Measurements from ENCODE around the gene COQ7.

Gene COQ7

DNA sequence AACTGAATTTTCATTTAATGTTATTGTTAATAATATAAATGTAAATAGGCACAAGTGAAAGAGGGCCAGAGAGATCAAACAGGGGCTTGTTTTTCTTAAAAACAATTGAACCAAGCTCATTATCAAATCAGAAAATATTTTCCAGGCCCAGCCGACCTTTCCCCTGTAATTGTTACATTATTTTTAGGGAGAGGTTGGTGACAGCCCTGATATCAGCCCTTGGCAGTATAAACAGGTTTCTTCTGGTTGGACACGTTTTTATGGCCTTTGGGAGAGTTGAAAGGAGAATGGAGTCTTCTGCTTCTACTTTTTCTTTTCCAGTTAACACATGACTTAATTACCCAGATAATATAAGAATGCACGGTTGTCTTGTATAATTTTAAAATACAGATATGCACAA lies 40.0 kb upstream of the COQ7 start:
- no peak for TF ChIP-seq CTCF (IDR thresholded peaks at IDR 0.05; ENCODE audit: low read depth, low read length, poor library complexity, severe bottlenecking)
- no peak for TF ChIP-seq EZH2phosphoT487 (IDR thresholded peaks at IDR 0.05; ENCODE audit: borderline replicate concordance, low read length)
- no peaks in the 10 kb centered on the region for H3K9me3 ChIP-seq (ENCODE audit: control insufficient read depth, insufficient read depth, low read length)

DNA sequence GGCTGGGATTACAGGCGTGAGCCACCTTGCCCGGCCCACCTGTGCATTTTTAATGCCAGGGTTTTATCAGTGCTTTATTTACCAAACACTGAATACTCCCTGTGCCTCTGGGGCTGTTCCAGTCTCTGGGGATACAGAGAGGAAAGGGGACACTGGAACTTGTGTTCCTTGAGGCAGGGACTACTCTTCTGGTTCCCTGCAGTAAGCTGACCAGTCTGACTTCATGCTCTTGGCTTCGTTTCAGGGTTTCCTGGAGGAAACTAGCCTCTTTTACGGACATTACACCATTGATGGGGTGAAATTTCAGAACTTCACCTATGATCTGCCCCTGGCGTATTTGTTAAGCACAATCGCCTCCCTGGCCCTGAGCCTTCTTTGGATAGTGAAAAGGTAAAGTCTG lies 37.4 kb upstream of the COQ7 start:
- H3K27me3 ChIP-seq (ENCODE audit: control insufficient read depth, low read length): no peaks in the 10 kb centered on the region
- H3K27ac ChIP-seq (ENCODE audit: low read depth, low read length): no peak overlapping the region
- no peaks in the 10 kb centered on the region for H3K79me2 ChIP-seq (ENCODE audit: control insufficient read depth, low read length)
- TF ChIP-seq EZH2phosphoT487 (IDR thresholded peaks at IDR 0.05; ENCODE audit: borderline replicate concordance, low read length) (no peak), CTCF (IDR thresholded peaks at IDR 0.05; ENCODE audit: low read depth, low read length, poor library complexity, severe bottlenecking) (no peak)
- H4K20me1 ChIP-seq (ENCODE audit: control insufficient read depth, insufficient read depth, low read depth, low read length): no peaks in the 10 kb centered on the region
- H3K4me2 ChIP-seq (ENCODE audit: low read length): no peak overlapping the region
- no peaks in the 10 kb centered on the region for H3K36me3 ChIP-seq (ENCODE audit: control insufficient read depth, low read length)
- H3F3A ChIP-seq (ENCODE audit: control insufficient read depth, insufficient read depth): no peaks in the 10 kb centered on the region
- H3K9me2 ChIP-seq (replicated peaks; ENCODE audit: control insufficient read depth, low read length): no peaks in the 10 kb centered on the region
- H3K4me1 ChIP-seq (ENCODE audit: control insufficient read depth, low read length): no peaks in the 10 kb centered on the region
- H3K4me3 ChIP-seq (ENCODE audit: low read length): no peak overlapping the region
- H3K9me3 ChIP-seq (ENCODE audit: control insufficient read depth, insufficient read depth, low read length): no peaks in the 10 kb centered on the region

More for the DNA sequence above, 40.0 kb upstream of the COQ7 start:
- Histone ChIP-seq H3K79me2 (ENCODE audit: control insufficient read depth, low read length) (no peaks in the 10 kb centered on the region), H3K27ac (ENCODE audit: low read depth, low read length) (no peak overlapping the region), H3K9me2 (replicated peaks; ENCODE audit: control insufficient read depth, low read length) (no peaks in the 10 kb centered on the region), H3K36me3 (ENCODE audit: control insufficient read depth, low read length) (no peaks in the 10 kb centered on the region), H3F3A (ENCODE audit: control insufficient read depth, insufficient read depth) (no peaks in the 10 kb centered on the region), H3K4me1 (ENCODE audit: control insufficient read depth, low read length) (no peaks in the 10 kb centered on the region), H4K20me1 (ENCODE audit: control insufficient read depth, insufficient read depth, low read depth, low read length) (no peaks in the 10 kb centered on the region), H3K27me3 (ENCODE audit: control insufficient read depth, low read length) (no peaks in the 10 kb centered on the region), H3K4me2 (ENCODE audit: low read length) (no peak overlapping the region), H3K4me3 (ENCODE audit: low read length) (no peak overlapping the region)

GRCh38 chr16:19031738-19032137 lies 35.7 kb upstream of the COQ7 start:
- H3K36me3 ChIP-seq (ENCODE audit: control insufficient read depth, low read length): no peaks in the 10 kb centered on the region
- H3K4me2 ChIP-seq (ENCODE audit: low read length): no peak overlapping the region
- H3F3A ChIP-seq (ENCODE audit: control insufficient read depth, insufficient read depth): no peaks in the 10 kb centered on the region
- H3K79me2 ChIP-seq (ENCODE audit: control insufficient read depth, low read length): no peaks in the 10 kb centered on the region
- no peaks in the 10 kb centered on the region for H3K4me1 ChIP-seq (ENCODE audit: control insufficient read depth, low read length)
- H3K9me2 ChIP-seq (replicated peaks; ENCODE audit: control insufficient read depth, low read length): no peaks in the 10 kb centered on the region
- H3K4me3 ChIP-seq (ENCODE audit: low read length): no peak overlapping the region
- no peaks in the 10 kb centered on the region for H3K9me3 ChIP-seq (ENCODE audit: control insufficient read depth, insufficient read depth, low read length)
- TF ChIP-seq EZH2phosphoT487 (IDR thresholded peaks at IDR 0.05; ENCODE audit: borderline replicate concordance, low read length) (no peak), CTCF (IDR thresholded peaks at IDR 0.05; ENCODE audit: low read depth, low read length, poor library complexity, severe bottlenecking) (no peak)
- no peaks in the 10 kb centered on the region for H4K20me1 ChIP-seq (ENCODE audit: control insufficient read depth, insufficient read depth, low read depth, low read length)
- no peak overlapping the region for H3K27ac ChIP-seq (ENCODE audit: low read depth, low read length)
- no peaks in the 10 kb centered on the region for H3K27me3 ChIP-seq (ENCODE audit: control insufficient read depth, low read length)

DNA sequence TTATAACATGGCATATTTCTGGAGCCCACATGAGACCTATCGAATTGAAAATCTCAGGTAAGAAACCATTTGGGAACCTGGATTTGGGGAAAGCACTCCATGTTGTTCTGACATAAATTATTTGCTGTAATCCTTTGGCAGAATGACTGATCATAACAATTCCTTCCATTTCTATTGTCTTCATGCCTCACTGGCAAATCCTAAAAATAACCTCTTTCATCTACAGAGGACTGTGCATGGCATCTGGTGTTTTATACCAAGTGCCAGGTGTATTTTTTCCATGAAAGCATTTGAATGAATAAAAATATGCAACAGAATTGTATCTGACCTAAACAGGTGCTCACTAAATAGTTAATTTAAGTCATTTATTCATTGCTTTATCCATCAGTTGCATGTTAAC lies 33.7 kb upstream of the COQ7 start:
- Histone ChIP-seq H3K4me2 (ENCODE audit: low read length) (no peak overlapping the region), H4K20me1 (ENCODE audit: control insufficient read depth, insufficient read depth, low read depth, low read length) (no peaks in the 10 kb centered on the region), H3K79me2 (ENCODE audit: control insufficient read depth, low read length) (no peaks in the 10 kb centered on the region), H3K27ac (ENCODE audit: low read depth, low read length) (no peak overlapping the region), H3K4me1 (ENCODE audit: control insufficient read depth, low read length) (no peaks in the 10 kb centered on the region), H3K36me3 (ENCODE audit: control insufficient read depth, low read length) (no peaks in the 10 kb centered on the region), H3K9me3 (ENCODE audit: control insufficient read depth, insufficient read depth, low read length) (no peaks in the 10 kb centered on the region), H3K9me2 (replicated peaks; ENCODE audit: control insufficient read depth, low read length) (no peaks in the 10 kb centered on the region), H3K27me3 (ENCODE audit: control insufficient read depth, low read length) (no peaks in the 10 kb centered on the region), H3K4me3 (ENCODE audit: low read length) (no peak overlapping the region), H3F3A (ENCODE audit: control insufficient read depth, insufficient read depth) (no peaks in the 10 kb centered on the region)
- TF ChIP-seq EZH2phosphoT487 (IDR thresholded peaks at IDR 0.05; ENCODE audit: borderline replicate concordance, low read length) (no peak), CTCF (IDR thresholded peaks at IDR 0.05; ENCODE audit: low read depth, low read length, poor library complexity, severe bottlenecking) (no peak)

All from DOHH2 (cell line).